Breast epithelium (tissue), 4 donors: ENCODE measurements around the gene VAT1L. TPM values are rescaled to one million over a fixed set of nuclear protein-coding genes. Genes with fewer than 3 reads are reported as not detected.

Experiments used
- DNase-seq, 2 donors: peaks; one replicate each; pipeline ENCODE4 v3.0.0-alpha.2; 2019; ENCODE audit warnings: low spot score in 2 of 2
- H3K27ac ChIP-seq, 2 donors: fragments of 200-600 bp; sonication (generic) in 1 of 2; one replicate each; pipeline ENCODE4 v1.5.1; 2016 to 2019; ENCODE audit warnings: mild to moderate bottlenecking in 1 of 2
- H3K27me3 ChIP-seq, 2 donors: fragments of 200-600 bp; sonication (generic) in 1 of 2; one replicate each; pipeline versions ENCODE4 v1.5.1 to v1.6.0; 2017 to 2019; ENCODE audit warnings: control low read depth in 1 of 2, mild to moderate bottlenecking in 1 of 2
- H3K36me3 ChIP-seq: fragments of 200-600 bp; one replicate; pipeline ENCODE4 v1.5.1; 2019
- H3K4me1 ChIP-seq, 2 donors: fragments of 200-600 bp; sonication (generic); one replicate each; pipeline ENCODE4 v1.5.1; 2016 to 2019; ENCODE audit warnings: control low read depth in 1 of 2
- H3K4me3 ChIP-seq, 3 donors: fragments of 200-600 bp; sonication (generic); 1 replicate in 2 of 3; 2 replicates in 1 of 3; pipeline ENCODE4 v1.5.1; 2016 to 2019; ENCODE audit warnings: mild to moderate bottlenecking in 3 of 3, moderate library complexity in 2 of 3
- H3K9me3 ChIP-seq, 2 donors: fragments of 200-600 bp; sonication (generic) in 1 of 2; one replicate each; pipeline ENCODE4 v1.5.1; 2016 to 2019; ENCODE audit warnings: control low read depth in 1 of 2
- CTCF ChIP-seq, 3 donors: fragments of 450-650 bp; IDR thresholded peaks; one replicate each; pipeline ENCODE4 v1.5.1; 2016 to 2017; ENCODE audit warnings: antibody characterized with exemption in 3 of 3, mild to moderate bottlenecking in 3 of 3, moderate library complexity in 3 of 3
- POLR2A ChIP-seq: fragments of 450-650 bp; IDR thresholded peaks from one replicate; pipeline ENCODE4 v1.6.1; 2016; ENCODE audit warnings: antibody characterized with exemption, mild to moderate bottlenecking, moderate library complexity
- POLR2AphosphoS5 ChIP-seq, 3 donors: sonication (generic); formaldehyde crosslinking; IDR thresholded peaks; one replicate each; pipeline ENCODE4 v1.6.1; 2017; ENCODE audit warnings: antibody characterized with exemption in 3 of 3
- intact Hi-C: fragments of 100-400 bp; cut with DNase I; formaldehyde crosslinking; loops from one replicate; pipeline ENCODE4 v1.15.1; 2023; ENCODE audit warnings: low total_unique reads
- total RNA-seq, 3 donors: library from RNA; depleted of rRNA; stranded (reverse); fragments of >200 nt; gene quantifications; one replicate each; pipeline ENCODE4 v1.1.0, GENCODE V29; 2016

Gene VAT1L
- total RNA-seq, 3 donors from 2014 or later = 0.33 to 0.88 TPM; not detected in 1

GRCh38 chr16:77793417-77793816 lies 5.1 kb downstream of the VAT1L start:
- Histone ChIP-seq H3K36me3 (no peaks in the 10 kb centered on the region), H3K4me3 (no peak overlapping the region), H3K27ac (no peak overlapping the region), H3K9me3 (no peaks in the 10 kb centered on the region), H3K4me1 (no peaks in the 10 kb centered on the region), H3K27me3 (peaks cover 0 to 36% of the 10 kb centered on the region in 2 donors)
- intact Hi-C loops = no loop called here
- no peak for DNase-seq
- TF ChIP-seq POLR2A (no peak), CTCF (IDR thresholded peaks at IDR 0.05) (no peak), POLR2AphosphoS5 (IDR thresholded peaks at IDR 0.05) (no peak)

DNA sequence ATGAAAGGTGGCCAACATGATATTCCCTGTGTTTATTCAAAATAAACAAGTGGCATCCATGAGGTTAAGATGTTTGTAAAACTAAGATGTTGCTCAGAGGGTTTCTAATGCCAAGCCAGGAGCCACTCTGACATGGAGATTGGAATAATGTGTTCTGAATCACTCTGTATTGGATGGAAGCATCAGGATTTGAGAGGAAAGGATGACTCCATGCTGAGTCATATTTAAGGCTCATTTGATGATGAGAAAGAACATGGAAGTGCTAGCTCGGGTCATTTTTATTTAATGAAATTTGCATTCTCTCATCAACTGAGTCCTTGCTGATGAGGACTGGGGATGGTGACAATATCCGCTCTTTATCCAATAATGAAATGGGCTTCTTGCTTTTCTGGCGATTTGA lies 6.2 kb downstream of the VAT1L start:
- intact Hi-C loops = no loop called here
- no peak overlapping the region for H3K27ac ChIP-seq

GRCh38 chr16:77801817-77802216 lies 13.5 kb downstream of the VAT1L start:
- Histone ChIP-seq H3K4me1 (no peaks in the 10 kb centered on the region), H3K36me3 (no peaks in the 10 kb centered on the region), H3K9me3 (no peaks in the 10 kb centered on the region), H3K27ac (no peak overlapping the region), H3K4me3 (no peak overlapping the region), H3K27me3 (no peaks in the 10 kb centered on the region)
- DNase-seq = no peak
- TF ChIP-seq CTCF (IDR thresholded peaks at IDR 0.05) (no peak), POLR2AphosphoS5 (IDR thresholded peaks at IDR 0.05) (no peak), POLR2A (no peak)
- intact Hi-C loops = no loop called here

More for the DNA sequence above, 6.2 kb downstream of the VAT1L start:
- Histone ChIP-seq H3K4me3 (no peak overlapping the region), H3K27me3 (peaks cover 0 to 25% of the 10 kb centered on the region in 2 donors), H3K4me1 (no peaks in the 10 kb centered on the region), H3K9me3 (no peaks in the 10 kb centered on the region), H3K36me3 (no peaks in the 10 kb centered on the region)
- no peak for DNase-seq
- TF ChIP-seq POLR2A = no peak
- no peak for TF ChIP-seq POLR2AphosphoS5 (IDR thresholded peaks at IDR 0.05)
- no peak for TF ChIP-seq CTCF (IDR thresholded peaks at IDR 0.05)

GRCh38 chr16:77805398-77805797 lies 17.0 kb downstream of the VAT1L start:
- Histone ChIP-seq H3K4me3 (no peak overlapping the region), H3K9me3 (no peaks in the 10 kb centered on the region), H3K4me1 (no peaks in the 10 kb centered on the region), H3K27ac (no peak overlapping the region), H3K27me3 (no peaks in the 10 kb centered on the region), H3K36me3 (no peaks in the 10 kb centered on the region)
- DNase-seq = peak in 1 of 2 donors; percentile 21
- intact Hi-C loops = no loop called here
- no peak for TF ChIP-seq POLR2AphosphoS5 (IDR thresholded peaks at IDR 0.05)
- no peak for TF ChIP-seq POLR2A
- no peak for TF ChIP-seq CTCF (IDR thresholded peaks at IDR 0.05)

GRCh38 chr16:77807021-77807420 lies 18.7 kb downstream of the VAT1L start:
- no peaks in the 10 kb centered on the region for H3K9me3 ChIP-seq
- intact Hi-C loops = no loop called here
- H3K4me3 ChIP-seq = no peak overlapping the region
- H3K27me3 ChIP-seq = no peaks in the 10 kb centered on the region
- no peak for DNase-seq
- TF ChIP-seq POLR2AphosphoS5 (IDR thresholded peaks at IDR 0.05) = no peak
- TF ChIP-seq POLR2A = no peak
- no peak for TF ChIP-seq CTCF (IDR thresholded peaks at IDR 0.05)
- no peak overlapping the region for H3K27ac ChIP-seq
- H3K36me3 ChIP-seq = no peaks in the 10 kb centered on the region
- no peaks in the 10 kb centered on the region for H3K4me1 ChIP-seq
